Activated T-helper 1 cell treated with Interleukin-2 at 50 U/mL for 16 hours (primary cell): ENCODE results near the gene AGAP1.

Experiments
- DNase-seq: peaks from one replicate; pipeline ENCODE4 v3.0.0-alpha.2; 2020; ENCODE audit warnings: low read depth

The AGAP1 gene

DNA sequence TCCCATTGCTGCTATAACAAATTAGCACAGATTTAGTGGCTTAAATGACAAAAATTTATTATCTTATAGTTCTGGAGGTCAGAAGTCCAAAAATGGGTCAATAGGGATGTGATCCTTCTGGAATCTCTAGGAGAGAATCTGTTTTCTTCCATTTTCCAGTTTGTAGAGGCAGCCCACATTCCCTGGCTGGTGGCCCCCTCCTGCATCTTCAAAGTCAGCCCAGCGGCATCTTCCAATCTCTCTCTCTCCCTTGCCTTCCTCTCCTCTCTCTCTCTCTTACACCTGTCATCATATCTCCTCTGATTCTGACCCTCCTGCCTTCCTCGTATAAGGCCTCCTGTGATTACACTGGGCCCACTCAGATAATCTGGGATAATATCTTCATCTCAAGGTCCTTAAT, 3.9 kb upstream of the AGAP1 start:
- no peak for DNase-seq

DNA sequence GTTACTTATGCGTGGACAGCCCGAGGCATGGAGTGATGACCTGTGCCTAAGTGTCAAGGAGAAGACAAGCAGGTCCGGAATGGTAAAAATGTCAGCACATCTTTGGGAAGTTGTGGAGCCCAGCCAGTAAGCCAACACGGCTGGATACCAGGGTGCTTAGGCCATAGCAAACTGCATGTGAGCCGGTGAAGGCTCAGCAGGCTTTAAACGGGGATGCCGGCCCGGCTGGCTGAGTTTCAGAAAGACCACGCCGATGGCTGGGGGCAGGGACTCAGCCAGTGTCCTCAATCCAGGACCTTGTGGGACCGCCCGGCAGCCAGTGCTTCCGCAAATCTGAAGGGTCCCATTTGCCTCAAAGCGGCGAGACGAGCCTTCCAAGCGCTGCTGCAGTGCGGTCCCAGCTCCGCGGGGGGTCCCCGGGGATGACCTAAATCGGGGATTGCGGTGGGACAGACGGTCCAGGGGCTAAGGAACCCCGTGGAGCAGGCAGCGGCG, 946 bp upstream of the AGAP1 start:
- DNase-seq: no peak

DNA sequence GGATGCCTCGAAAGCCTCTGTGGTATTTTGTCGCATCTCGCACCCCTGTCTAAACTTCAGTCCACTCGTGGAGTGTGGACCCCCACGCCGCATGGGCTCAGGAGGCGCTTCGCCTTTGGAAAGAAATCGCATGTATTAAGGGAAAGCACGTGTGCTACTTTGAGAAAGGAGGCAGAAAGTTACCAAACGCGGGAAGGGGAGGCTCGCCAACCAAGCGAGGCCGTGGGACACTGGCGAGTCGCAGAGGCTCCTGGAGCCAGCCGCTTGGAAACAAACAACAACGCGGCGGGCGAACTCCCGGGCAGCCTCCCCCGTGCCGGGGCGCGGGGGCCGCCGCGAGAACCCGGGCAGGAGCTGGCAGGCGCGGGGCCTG, 455 bp upstream of the AGAP1 start:
- no peak for DNase-seq

DNA sequence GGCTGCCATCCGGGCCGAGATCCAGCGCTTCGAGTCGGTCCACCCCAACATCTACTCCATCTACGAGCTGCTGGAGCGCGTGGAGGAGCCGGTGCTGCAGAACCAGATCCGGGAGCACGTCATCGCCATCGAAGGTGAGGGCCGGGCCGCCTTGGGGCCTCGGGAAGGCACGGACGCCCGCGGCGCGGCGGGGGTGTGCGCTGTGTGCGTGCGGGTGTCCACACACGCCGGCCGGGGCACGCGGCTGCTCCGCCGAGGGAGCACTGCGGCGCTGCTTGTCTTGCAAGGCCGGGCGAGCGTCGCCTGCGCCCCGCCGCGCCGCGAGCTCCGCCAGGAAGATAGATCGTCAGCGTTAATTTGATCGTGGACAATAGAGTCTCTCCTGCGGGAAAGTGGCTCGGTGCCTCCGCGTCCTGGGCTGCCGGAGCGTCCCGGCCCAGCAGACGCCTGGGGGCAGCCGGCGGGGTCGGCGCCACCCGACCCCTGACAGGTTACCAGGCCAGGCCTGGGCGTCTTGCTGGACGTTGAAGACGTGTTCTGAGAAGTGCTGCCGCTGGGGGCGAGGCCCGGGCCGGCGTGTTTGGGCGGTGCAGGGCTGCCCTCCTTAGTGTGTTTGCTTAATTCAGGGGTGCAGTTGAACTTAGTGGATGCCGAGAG, 1.0 kb downstream of the AGAP1 start:
- no peak for DNase-seq

DNA sequence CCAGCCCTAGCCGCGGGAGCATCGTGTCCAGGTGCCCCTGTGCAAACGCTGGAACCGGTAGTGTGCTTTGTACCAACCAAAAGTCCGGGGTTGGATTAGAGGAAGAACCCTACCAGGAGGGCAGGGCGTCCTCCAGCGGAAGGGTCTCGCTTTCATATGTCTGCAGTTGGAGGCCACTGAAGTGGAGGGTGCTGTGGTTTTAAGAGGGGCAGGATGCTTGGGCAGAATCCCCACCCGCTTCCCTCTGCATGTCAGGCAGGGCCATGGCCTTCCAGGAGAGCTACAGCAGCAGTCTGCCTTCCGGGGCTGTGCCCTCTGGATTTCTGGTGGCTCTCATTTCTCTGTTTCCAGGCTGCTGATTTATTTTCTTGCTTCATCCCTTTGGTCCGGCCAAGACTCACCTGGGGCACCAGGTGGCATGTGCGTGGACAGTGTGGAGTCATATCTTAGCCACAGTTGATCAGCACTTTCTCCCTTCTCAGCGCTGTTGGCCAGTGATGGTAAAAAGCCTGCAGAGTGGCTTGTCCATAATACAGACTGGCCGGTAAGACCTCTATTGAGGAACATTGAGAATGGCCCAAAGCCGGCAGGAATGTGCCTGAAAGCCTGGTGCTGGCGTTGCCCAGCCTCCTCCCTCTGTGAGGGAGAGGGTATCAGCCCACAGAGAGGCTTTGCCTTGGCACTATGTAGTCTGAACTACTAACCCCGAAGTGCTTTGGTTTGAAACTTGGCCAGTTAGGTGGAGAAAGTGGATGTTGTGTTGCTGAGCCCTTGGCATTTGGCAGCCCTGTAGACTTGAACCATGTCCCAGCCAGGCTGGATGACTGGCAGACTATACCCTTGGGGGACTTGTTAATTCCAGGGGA, 1.8 kb downstream of the AGAP1 start:
- no peak for DNase-seq

DNA sequence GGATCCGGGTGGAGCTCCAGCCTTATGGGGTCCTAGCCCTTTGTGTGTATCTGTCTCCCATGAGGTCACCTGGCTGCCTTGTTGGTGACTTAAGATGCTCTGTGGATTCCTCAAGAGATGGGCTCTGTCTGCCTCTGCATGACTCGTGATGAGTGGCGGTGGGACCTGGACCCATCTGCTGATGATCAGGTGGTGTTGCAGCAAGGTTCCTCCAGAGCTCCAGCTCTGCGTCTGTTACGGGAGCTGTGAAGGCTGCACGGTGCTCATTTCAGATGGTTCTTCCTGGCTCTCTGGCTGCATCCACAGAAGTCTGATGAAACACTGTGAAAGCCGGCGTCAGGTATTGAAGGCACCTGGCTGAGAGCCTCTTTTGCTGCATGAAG, 2.4 kb downstream of the AGAP1 start:
- DNase-seq: no peak

DNA sequence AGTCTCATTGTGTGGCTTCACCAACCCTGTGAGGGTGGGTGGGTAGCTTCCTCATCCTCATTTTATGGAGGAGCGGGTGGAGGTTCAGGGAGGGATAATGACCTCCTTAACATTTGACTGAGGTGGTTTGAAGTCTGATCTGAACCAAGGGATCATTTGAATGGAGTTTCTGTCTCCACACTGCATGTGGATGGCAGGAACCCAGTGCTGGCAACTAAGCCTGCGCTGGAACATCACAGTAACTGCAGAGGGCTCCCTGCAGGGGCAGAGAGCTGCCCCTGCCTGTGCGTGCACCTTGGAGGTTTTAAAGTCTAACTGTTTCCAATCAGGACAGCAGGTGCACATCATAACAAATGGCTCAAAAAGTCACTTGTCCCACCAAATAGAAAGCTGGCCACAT, 3.3 kb downstream of the AGAP1 start:
- DNase-seq: no peak

DNA sequence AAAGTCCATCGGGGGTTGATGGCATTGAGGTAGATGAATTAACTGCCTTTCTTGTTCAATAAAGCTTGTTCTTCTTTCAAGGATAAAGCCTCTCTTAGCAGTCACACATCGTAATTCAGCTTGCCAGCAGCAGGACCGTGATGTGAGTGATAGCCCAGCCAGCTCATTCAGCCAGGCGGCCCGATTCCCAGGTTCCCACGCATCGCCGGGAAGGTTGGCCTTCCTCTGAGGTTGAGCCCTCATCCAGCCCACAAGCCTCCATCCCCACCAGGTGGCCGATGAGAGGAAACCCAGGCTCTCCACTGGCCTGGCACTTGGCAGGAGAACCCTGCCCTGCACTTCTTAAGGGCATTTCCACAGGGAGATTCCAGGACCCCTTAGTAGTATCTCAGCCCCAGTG, 4.7 kb downstream of the AGAP1 start:
- DNase-seq: no peak

DNA sequence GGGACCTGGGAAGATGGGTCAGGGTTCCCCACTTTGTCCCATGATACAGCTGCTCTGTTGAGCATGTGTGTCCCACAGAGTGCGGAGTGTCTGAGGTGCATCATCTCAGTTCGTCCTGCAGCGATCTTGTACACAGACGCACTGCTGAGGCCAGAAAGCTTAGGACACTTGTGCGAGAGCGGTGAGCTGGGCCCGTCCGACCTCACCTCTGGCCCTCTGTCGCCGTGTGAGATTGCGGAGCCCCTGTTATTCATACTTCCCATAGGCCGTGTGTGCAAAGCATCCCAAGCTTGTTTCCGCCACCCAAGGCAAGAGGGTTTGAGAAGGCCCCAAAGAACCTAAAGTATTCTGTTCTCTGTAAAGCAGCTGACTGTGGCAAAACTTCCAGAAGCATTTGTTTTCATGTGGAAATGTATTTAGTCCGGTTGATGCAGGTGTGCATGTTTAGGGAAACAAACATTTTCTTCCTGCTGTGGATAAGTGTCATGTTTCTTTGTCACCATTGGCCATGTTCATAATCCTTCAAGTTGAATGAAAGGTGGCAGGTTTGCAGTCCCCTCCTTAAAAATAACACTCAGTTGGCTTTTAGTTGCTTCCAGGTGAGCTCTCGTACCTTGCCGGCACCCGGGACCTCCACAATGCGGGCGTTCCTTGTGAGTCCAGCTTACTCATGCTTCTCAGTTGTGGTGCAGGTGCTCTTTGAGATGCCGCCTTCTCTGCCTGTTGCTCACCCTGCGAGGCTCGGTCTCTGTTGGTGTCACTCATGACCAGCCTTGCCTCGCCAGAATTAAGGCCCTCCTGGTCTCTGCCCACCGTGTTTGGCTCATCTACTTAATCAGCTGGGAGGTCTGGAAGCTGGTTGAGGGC, 5.3 kb downstream of the AGAP1 start:
- DNase-seq: no peak

DNA sequence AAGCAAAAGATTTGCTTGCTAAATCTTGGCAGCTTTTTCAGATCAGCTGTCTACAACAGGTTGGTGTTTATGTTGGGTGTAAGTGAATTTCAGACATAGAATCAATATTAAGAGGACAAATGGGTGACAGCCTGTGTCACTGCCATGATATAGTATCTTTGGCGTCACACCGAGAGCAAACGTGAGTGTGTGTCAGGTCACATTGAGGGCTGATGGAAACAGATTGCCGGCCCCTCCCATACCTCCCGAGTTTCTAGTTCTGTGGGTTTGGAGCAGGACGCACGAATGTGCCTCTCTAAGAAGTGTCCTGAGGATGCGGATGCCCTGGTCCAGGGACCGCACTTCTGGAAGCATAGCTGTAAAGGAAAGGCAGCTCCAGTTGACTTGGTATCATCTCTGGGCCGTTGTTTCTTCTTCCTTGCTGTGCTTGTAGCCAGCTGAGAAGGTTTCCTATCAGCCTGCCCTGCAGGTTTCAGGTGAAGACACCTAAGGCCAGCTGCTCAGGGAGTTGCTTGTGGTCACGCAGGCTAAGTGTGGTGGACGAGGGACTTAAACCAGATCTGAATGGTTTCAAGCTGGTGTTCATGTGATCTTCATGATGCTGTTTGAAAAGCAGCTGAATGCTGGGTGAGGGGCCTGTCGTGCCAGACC, 6.4 kb downstream of the AGAP1 start:
- no peak for DNase-seq

DNA sequence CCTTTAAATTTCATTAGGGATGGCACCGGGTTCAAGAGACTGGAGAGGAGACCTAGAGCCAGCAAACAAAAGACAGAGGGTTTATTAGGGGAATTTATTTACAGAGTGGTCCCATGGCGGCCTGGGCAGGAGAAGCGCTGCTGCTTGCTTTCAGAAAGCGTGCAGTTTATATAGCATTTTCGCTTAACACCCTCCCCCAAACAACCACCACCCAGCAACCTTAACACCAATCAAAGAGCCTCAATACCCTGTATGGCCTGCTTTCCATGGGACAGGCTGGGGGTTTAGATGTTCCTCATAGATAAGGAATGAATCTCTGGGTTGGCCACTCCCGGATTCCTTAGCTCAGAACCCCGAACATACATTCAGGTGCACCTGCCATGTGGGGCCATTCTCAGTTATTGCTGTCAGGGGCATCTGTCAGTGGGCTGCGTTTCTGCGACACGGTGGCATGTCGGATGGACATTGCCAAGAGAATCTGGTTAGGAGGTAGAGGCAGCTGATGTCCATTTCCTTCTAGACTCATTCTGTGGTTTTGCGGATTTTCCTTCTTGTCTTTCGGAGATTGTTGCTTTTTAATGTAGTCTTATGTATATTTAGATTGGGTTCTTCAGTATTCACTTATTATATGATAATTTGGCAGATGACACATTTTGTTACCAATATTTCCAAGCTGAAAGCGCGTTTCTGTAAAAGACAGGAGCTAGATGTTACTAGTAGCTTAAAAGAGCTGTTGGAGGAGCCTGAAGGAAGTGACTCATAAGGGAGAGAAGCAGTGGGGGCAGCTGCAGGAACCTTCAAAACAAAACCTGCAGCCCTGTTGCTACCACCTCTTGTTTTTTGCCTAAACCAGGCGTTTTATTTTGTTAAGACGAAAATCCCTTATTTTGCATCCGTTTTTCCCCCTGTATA, 7.2 kb downstream of the AGAP1 start:
- DNase-seq: no peak

DNA sequence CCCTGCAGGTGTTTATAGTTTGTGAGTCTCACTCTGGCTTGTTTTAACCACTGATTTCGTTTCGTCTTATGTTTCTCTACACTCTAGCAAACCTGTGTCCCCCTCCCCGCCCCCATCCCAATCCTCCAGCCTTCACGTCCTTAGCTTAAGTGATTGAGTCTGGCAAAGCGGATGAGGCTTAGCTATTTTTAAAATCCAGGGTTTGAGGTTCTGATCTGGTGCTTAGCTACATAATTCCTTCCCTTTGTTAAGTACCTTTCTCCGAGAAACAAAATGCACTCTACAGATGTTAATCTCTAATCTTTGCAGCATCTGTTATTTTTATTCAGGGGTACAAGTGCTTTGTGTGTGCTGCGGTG, 7.8 kb downstream of the AGAP1 start:
- DNase-seq: no peak

DNA sequence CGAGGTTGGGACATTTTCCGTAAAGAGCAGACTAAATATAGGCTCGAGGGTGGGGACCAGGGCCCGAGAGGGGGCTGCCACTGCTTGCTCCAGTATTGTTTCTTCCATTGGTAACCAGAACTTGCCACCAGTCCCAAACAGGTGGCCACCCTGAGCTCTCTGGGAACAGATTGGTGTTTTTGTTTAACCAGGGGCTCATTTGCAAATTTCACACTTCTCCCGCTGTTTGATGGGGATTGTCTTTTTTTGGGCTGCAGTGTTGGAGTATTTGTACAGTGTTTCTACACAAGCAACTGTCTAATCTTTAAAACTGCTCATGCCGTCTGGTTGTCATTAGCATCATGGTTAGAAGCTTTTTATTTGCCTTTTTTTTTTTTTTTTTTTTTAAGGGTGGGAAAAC, 8.5 kb downstream of the AGAP1 start:
- DNase-seq: no peak

DNA sequence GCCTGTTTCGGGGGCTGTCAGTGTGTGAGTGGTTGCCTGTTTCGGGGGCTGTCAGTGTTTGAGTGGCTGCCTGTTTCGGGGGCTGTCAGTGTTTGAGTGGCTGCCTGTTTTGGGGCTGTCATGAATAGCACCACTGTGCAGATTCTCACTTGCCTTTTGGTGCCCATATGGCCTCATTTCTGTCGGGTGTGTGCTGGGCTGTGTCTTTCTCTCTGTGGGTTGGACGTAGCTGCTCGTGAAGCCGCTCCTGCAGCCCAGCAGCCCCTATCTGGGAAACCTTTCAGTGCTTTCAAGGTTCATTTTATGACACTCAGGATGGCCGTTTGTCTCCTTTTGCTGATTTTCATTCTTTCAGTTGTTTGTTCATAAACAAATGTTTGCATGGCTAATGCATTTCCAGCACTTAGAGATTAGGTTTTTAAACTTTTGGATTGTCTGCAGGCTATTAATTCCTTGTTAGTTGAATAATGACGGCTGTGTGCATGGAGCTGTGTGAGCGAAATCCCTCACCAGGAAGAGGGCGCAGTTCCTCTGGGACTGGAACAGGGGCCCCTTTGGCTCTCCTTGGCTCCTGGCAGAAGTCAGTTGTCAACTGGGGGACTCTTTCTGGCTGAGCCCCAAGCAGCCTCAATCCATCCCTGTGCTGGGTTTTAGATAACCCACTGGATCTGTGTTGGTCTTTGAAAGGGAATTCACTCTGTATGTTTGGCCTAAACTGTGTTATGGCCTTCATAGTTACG, 10.8 kb downstream of the AGAP1 start:
- DNase-seq: no peak

DNA sequence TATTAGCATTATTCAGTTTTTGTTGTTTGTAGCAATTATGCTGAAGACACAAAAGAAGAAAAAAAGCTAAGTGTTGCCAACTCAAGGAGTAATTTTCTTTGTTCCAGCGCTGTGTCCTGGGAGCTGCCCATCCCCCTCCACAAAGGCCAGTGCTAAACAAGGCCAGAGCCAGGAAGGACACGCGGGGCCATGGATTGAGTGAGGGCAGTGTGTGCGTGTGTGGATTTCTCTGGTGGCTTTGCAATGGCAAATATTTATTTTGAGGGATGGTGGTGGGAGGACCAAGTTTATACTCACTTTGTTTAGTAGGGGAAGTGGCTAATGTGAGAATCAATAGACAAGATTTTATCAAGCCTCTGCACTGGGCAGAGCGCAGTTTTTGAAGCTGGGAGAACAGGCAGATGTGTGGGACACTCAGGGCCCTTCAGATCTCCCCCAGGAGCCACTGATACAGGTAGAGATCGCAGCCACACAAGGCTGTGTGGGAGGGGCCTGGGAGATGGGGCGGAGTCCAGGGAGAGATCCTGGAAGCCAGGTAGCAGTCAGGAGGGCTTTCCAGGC, 11.4 kb downstream of the AGAP1 start:
- no peak for DNase-seq

DNA sequence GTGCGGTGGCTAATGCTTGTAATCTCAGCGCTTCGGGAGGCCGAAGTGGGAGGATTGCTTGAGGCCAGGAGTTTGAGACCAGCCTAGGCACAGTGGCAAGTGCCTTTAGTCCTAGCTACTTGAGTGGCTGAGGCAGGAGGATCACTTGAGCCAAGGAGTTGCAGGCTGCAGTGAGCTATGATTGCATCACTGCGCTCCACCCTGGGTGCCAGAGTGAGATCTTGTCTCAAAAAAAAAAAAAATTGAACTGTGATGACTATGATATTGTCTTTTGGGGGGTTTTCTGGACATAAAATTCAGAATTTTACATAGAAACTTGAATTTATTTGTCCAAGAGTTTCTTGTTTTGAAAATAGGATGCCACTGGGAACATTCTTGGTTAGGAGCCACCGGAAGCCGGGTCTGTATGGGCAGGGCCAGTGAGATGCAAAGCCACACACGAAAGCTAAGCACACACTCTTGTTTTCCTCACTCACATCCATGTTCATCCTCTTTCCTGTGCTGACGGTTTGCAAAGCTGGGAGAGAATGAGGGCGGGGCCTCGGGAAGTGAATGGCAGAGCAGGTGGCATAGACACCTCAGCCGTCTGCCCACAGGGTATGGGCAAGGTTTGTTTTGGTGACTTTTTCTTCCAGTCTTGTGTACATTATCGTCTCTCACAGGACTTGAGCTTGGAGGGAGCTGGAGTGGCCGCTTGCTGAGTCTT, 12.6 kb downstream of the AGAP1 start:
- no peak for DNase-seq

DNA sequence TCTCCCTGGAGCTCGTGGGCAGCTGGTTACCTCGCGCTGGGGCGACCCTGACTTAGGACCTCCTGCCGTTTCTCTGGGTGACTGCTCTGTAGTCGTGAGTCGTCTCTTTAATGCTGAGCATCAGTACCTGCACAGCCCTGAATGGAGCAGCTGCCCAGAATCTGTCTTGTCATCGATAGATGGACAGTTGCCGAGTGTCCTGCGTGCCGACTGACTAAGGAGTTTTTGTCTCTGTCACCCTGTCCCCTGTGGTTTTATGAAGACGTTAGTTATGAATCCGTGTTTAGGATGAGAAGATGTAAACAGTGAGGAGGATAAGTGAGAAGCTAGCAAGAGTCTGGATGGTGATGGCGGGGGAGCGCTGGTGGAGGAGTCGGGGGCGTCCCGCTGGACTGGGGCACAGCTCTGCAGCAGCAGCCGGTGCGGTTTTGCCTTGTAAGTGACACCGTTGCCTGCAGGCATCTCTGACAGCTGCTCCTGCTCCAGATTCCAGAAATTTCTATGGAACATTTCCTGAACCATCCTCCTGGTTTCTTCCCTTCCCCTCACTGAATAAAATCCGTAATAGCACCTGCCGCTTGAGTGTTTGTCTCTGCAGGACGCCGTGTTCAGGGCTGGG, 13.3 kb downstream of the AGAP1 start:
- DNase-seq: no peak

DNA sequence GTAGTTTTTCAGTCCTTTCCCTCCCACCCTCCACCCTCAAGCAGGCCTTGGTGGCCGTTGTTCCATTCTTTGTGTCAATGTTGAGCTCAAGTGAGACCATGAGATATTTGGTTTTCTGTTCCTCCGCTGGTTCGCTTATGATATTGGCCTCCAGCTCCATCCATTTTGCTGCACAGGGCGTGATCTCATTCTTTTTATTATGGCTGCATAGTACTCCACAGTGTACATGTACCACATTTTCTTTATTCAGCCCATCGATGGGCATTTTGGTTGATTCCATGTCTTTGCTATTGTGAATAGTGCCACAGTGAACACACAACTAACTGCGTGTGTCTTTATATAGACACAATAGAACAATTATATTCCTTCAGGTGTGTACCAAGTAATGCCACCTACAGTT, 14.1 kb downstream of the AGAP1 start:
- DNase-seq: no peak
